OCI-M1 (cell line): Measurements from ENCODE around the gene ALOX15B.
"Not testable (repeated sequence)": the region's sequence is repeated elsewhere in the genome, so short reads cannot be mapped to it uniquely, and the experiment has no call there.

Experiments
- DNase-seq: peaks from one replicate; lab custom pipeline; 2025; lab: John Stamatoyannopoulos, UW

ALOX15B gene

DNA sequence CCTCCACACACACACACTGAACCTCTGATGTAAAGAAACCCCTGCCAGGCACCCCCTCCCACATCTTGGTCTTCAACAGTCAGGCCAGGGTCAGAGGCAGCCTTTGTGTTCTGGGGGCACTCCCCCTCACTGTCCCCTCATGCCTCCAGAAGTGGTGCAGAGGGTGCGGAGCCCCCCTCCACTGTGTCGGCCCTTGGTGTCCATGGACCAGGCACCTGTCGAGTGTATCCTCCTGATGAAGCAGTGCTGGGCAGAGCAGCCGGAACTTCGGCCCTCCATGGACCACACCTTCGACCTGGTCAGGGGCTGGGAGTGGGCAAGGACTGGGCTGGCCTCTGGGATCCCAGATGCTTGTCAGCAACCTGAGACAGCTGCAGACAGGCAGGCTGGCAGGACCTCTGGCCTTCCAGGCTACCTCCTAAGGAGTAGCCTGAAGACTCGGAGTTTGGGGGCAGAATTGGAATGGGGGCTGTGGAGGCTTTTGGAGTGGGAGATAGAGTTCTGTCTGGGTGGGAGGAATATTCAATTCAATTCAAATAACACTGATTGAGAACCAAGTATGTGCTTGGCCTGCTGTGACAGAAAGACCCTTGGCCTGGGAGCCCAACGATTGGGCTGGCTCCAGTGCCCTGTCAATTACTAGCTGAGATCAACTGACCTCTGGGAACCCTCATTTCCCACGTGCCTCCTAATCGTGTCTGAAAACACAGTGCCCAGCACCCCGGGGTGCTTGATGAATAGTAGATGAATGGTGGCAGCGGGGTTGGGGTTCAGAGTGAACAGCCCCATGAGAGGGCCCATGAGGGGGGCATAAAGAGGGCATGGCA lies 24.9 kb upstream of the ALOX15B start:
- no peak for DNase-seq

DNA sequence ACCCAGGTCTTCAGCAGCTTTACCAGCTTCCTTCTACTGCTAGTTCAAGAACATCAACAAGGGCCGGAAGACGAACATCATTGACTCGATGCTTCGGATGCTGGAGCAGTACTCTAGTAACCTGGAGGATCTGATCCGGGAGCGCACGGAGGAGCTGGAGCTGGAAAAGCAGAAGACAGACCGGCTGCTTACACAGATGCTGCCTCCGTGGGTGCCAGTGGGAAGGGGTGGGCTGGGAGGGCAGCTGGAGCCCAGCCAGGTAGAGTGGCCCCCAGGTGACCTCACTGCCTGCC lies 24.4 kb upstream of the ALOX15B start:
- no peak for DNase-seq

- no peak for DNase-seq
These were observed 23.5 kb upstream of the ALOX15B start for GRCh38 chr17:8015236-8015956.

GRCh38 chr17:8015957-8016631 lies 22.8 kb upstream of the ALOX15B start:
- no peak for DNase-seq

DNA sequence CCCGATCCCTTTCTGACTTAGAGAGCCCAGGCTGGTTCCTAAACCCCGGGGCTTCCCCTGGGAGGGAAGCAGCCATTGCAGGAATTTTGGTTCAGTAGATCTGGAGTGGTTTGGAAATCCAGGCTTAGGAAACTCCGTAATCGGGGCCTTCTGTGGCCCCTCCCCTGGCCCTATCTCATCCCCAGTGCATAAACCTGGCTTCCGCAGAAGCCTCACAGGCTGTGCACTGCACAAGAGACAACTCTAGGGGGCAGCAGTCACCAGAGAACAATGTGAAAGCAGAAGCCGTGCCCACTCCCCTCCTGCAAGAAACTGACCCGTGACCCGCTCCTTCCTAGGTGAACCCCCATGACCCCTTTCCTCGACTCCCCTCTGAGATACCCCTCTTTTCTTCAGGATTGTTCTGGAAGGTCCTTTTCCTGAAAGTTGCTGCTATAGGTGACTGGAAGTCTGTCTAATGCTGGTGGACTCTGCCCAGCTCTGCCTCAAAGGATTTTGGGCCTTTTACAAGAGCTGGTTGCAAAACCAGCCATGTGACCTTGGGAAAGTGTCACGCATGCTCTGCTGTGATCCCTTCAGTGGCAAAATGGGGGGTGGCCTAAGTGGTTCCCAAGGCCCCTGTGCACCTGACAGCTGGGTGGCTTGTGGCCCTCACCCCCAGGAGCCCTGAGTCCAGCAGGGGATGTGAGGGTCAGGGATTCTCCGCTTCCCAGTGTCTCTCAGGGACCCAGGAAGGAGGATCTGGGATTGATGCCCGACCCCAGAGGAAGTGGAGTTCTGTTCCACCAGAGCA lies 22.0 kb upstream of the ALOX15B start:
- DNase-seq: peak; percentile 87

DNA sequence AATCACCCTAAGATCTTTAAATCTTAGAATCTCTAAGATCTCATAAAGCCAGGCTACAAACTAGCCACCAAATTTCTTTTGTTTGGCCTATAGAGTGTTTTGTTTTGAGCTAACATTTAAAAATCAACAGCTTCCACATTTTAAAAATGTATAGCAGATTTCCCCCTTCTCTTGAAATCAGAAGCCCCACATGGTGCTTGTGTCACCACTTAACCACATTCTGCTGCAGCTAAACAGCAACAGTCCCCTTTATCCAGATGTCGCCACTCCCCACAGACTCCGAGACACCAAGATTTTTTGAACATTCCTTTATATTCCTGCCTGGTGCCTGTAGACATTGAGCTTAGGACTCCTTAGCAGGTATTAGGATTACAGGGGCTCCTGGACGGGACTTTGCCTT lies 20.4 kb upstream of the ALOX15B start:
- peak; percentile 63 for DNase-seq

GRCh38 chr17:8019166-8019565 lies 19.7 kb upstream of the ALOX15B start:
- no peak for DNase-seq

GRCh38 chr17:8019665-8020650 lies 18.9 kb upstream of the ALOX15B start:
- no peak for DNase-seq

DNA sequence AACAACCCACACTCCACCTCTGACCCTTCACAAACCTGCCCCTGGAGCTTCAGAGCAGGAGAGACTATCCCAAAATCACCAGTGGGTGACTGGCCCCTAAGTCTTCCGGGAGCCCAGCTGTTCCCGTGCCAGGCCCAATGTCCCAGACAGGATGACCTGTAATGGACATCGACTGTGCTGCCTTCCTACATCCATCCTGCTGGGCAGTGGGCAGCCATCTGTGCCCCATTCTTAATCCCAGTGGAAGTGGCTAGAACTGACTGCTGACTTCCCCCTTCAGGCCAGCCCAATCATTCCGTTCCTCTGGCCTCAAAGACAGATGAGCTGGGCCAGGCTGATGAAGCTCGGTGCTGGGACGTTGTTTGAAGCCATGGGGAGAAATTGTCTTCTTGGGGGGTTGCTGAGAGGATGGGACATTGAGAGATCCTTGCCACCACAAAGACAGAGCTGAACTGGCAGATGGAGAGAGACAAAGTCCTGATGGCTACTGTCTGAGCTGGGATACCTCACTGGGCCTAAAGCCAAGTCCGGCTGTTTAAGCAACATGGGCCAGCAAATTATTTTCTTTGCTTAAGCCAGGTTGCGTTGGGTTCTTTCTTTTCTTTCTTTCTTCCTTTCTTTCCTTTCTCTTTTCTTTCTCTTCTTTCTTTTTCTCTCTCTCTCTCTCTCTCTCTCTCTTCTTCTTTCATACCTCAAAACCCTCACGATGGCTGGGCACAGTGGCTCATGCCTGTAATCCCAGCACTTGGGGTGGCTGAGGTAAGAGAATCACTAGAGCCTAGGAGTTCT lies 17.9 kb upstream of the ALOX15B start:
- no peak for DNase-seq

DNA sequence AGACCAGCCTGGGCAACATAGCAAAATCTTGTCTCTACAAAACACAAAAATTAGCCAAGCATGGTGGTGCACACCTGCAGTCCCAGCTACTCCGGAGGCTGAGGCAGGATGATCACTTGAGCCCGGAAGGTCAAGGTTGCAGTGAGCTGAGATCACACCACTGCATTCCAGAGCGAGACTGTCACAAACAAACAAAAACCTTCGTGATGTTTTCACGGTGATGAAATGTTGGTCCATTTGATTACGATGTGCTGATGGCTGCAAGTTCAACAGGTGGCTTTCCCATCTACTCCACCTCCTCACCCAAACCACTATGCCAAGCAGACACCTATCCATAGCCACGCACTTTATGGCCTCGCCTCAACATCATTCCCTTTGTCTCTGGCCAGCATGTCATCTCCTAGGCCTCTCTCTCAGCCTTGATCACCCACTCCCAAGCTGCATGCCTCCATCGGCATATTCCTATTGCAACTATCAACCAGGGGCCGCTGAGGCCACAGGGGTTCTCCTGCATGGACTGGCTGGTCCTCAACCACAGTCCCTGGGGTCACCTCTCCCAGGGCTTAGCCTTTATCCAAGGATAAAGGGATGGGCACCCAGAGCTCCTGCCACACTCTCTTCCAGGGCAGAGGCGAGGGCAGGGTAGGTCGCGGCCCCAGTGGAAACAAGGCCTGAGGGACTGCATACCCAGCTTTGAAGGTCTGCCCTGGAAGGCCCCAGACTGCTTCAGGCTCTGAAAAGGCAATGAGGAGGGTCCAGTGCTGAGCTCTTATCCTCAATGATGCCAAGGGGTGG lies 17.1 kb upstream of the ALOX15B start:
- DNase-seq: no peak

- no peak for DNase-seq
These were observed 16.4 kb upstream of the ALOX15B start for GRCh38 chr17:8022360-8023003.

- DNase-seq: not testable (repeated sequence)
These were observed 14.7 kb upstream of the ALOX15B start for GRCh38 chr17:8024161-8024560.

GRCh38 chr17:8025176-8025911 lies 13.5 kb upstream of the ALOX15B start:
- DNase-seq: no peak

DNA sequence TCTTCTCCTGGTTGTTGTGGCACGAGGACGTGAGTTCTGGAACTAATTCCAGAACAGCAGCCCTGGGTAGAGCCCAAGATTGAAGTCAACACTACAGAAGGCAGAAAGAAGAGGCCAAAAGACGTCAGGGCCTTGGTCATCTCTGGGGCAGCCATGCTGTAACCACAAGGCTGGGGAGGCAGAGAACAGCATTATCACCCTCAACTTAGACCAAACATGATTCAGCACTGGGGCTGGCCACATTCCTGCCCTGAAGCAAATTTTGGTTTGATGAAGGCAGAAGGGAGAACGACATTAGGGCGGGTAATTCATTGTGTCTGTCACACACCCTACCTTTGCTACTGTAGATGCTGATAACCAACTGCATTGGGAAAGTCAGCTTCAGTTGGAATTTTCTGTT lies 9.7 kb upstream of the ALOX15B start:
- DNase-seq: peak; percentile 75

DNA sequence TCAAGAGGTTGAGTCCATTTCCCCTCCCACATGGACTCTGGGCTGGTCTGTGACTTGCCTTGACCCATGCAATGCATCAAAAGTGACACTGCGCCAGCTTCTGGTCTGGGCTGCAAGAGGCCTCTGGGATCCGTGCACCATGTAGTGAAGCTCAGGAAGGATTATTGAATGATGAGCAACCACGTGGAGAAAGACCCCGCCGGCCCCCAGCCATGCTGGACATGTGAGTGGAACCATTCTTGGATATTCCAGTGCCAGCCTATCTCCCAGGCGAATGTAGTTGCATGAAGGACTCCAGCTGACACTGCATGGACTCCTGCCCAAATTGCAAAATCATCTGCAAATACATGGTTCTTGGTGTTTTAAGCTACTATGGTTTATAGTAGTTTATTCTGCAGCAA lies 7.6 kb upstream of the ALOX15B start:
- no peak for DNase-seq

DNA sequence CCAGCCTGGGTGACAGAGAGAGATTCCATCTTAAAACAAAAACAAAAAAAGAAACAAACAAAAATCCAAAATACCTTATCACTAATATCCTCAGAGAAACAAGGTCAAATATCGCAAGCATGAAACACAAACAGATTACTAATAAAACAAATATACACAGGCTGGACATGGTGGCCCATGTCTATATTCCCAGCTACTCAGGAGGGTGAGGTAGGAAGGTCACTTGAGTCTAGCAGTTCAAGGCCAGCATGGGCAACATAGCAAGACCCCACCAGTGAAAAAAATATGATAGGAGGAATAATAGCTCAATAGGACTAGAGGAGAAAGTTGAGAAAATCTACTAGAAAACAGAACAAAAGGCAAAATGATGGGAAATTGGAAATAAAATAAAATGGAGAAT lies 6.9 kb upstream of the ALOX15B start:
- DNase-seq: no peak

DNA sequence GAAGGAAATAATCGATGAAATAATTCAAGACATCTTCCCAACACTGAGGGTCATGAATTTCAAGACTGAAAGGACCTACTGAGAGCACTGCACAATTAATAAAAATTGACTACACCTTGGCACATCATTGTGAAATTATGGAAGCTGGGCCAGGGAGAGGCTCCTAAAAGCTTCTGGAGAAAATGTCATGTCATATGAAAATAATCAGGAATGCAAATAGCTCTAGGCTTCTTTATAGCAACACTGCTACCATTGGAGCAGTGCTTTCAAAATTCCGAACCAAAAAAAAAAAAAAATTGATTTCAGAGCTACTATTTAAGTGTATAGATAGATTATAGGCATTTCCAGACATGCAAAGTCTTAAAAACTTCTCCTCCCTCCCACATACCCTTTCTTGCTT lies 6.4 kb upstream of the ALOX15B start:
- DNase-seq: no peak

GRCh38 chr17:8039611-8040168 lies 831 bp downstream of the ALOX15B start:
- no peak for DNase-seq
